ENCODE measurements around the gene EYA2.

DNA sequence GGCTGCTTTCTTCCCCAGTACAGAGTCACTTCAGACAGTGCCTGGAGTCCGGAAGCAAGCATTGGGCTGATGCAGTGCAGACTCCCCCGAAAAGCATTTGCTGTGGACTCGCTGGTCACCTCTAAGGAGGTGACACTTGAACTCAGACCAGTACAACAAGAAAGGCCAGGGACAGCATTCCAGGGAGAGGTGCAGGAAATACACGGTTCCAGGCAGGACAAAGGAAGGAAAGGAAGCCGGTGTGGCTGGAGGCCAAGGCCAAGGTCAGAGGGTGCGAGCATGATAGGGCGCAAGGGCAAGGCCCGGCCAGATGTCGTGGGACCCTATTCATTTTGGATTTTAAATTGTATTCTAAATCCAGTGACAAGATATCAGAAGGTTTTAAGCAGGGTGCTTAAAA, 300.9 kb downstream of the EYA2 start:
- TF ChIP-seq POLR2A (IDR thresholded peaks at IDR 0.05) (no peak), CTCF (IDR thresholded peaks at IDR 0.05) (no peak)

All from adrenal gland (tissue), 5 donors.